HepG2 (cell line): ENCODE measurements around the gene PIAS1. TPM values are rescaled to one million over a fixed set of nuclear protein-coding genes. Genes with fewer than 3 reads are reported as not detected.
A peak's percentile ranks its signal among the peaks of the same experiment; 100 is the strongest.

ENCODE experiments used
- AGO2 ChIP-seq: fragments of 200-400 bp; formaldehyde crosslinking; optimal IDR thresholded peaks from 2 replicates; pipeline ENCODE3; 2017; ENCODE audit warnings: mild to moderate bottlenecking, low read depth, low read length, moderate library complexity
- ARHGAP35 ChIP-seq: sonication (generic); formaldehyde crosslinking; IDR thresholded peaks from 2 replicates; pipeline ENCODE4 v1.9.0; 2022; ENCODE audit warnings: mild to moderate bottlenecking, inconsistent platforms, moderate library complexity, missing genetic modification reagents, borderline replicate concordance
- BRCA1 ChIP-seq: sonication (generic); formaldehyde crosslinking; IDR thresholded peaks from 2 replicates; pipeline ENCODE4 v1.4.0; 2020; ENCODE audit warnings: missing genetic modification reagents
- E2F5 ChIP-seq: sonication (generic); formaldehyde crosslinking; conservative IDR thresholded peaks from 2 replicates; pipeline ENCODE4 v1.4.0; 2020; ENCODE audit warnings: missing genetic modification reagents
- ELF3 ChIP-seq: IDR thresholded peaks from 2 replicates; pipeline ENCODE4 v1.6.1; 2016; ENCODE audit warnings: missing genetic modification reagents, missing compliant biosample characterization
- HDAC1 ChIP-seq: sonication (generic); formaldehyde crosslinking; IDR thresholded peaks from 2 replicates; pipeline ENCODE4 v1.5.1; 2020; ENCODE audit warnings: mild to moderate bottlenecking, missing genetic modification reagents
- HMGA1 ChIP-seq: sonication (generic); formaldehyde crosslinking; conservative IDR thresholded peaks from 2 replicates; pipeline ENCODE4 v1.4.0; 2020; ENCODE audit warnings: missing genetic modification reagents
- IRF9 ChIP-seq: sonication (generic); formaldehyde crosslinking; IDR thresholded peaks from 2 replicates; pipeline ENCODE4 v1.8.0; 2022; ENCODE audit warnings: missing genetic modification reagents, mild to moderate bottlenecking, borderline replicate concordance
- KMT2A ChIP-seq: sonication (generic); formaldehyde crosslinking; IDR thresholded peaks from 2 replicates; pipeline ENCODE4 v1.4.0; 2020; ENCODE audit warnings: missing genetic modification reagents
- MEF2D ChIP-seq: sonication (generic); formaldehyde crosslinking; IDR thresholded peaks from 2 replicates; pipeline ENCODE4 v1.5.1; 2020; ENCODE audit warnings: mild to moderate bottlenecking, missing genetic modification reagents
- MYPOP ChIP-seq: sonication (generic); formaldehyde crosslinking; IDR thresholded peaks from 2 replicates; pipeline ENCODE4 v1.8.1; 2023; ENCODE audit warnings: mild to moderate bottlenecking, moderate library complexity, missing genetic modification reagents
- NFATC3 ChIP-seq: sonication (generic); formaldehyde crosslinking; IDR thresholded peaks from 2 replicates; pipeline ENCODE4 v1.5.1; 2020; ENCODE audit warnings: mild to moderate bottlenecking, missing genetic modification reagents
- NKX3-1 ChIP-seq: sonication (generic); formaldehyde crosslinking; IDR thresholded peaks from 2 replicates; pipeline ENCODE4 v1.5.0; 2020; ENCODE audit warnings: missing genetic modification reagents
- NR1H2 ChIP-seq: sonication (generic); formaldehyde crosslinking; IDR thresholded peaks from 2 replicates; pipeline ENCODE4 v1.8.1; 2022; ENCODE audit warnings: low read depth, missing genetic modification reagents, borderline replicate concordance
- PHF5A ChIP-seq: IDR thresholded peaks from one replicate; pipeline ENCODE4 v1.6.1; 2018; ENCODE audit warnings: low read depth, missing genetic modification reagents; ENCODE audit not compliant: unreplicated experiment
- PITX1 ChIP-seq: sonication (generic); formaldehyde crosslinking; IDR thresholded peaks from 2 replicates; pipeline ENCODE4 v1.5.1; 2020; ENCODE audit warnings: mild to moderate bottlenecking, missing genetic modification reagents
- PREB ChIP-seq: sonication (generic); formaldehyde crosslinking; IDR thresholded peaks from 2 replicates; pipeline ENCODE4 v1.4.0; 2020; ENCODE audit warnings: missing genetic modification reagents
- PTBP1 ChIP-seq: fragments of 200-400 bp; formaldehyde crosslinking; IDR thresholded peaks from 2 replicates; pipeline ENCODE4 v1.6.1; 2018; ENCODE audit warnings: low read length, low read depth; ENCODE audit not compliant: poor library complexity, severe bottlenecking
- RFX5 ChIP-seq: IDR thresholded peaks from 2 replicates; pipeline ENCODE4 v1.6.1; 2011; ENCODE audit warnings: low read depth, low read length, improper control_type of control experiment
- RXRA ChIP-seq: sonication (generic); formaldehyde crosslinking; IDR thresholded peaks from 2 replicates; pipeline ENCODE4 v1.5.1; 2020; ENCODE audit warnings: missing genetic modification reagents
- SETDB1 ChIP-seq: sonication (generic); formaldehyde crosslinking; IDR thresholded peaks from 2 replicates; pipeline ENCODE4 v1.5.1; 2020; ENCODE audit warnings: missing genetic modification reagents, mild to moderate bottlenecking, borderline replicate concordance
- SP2 ChIP-seq: sonication (generic); formaldehyde crosslinking; IDR thresholded peaks from 2 replicates; pipeline ENCODE4 v1.5.1; 2020; ENCODE audit warnings: mild to moderate bottlenecking, missing genetic modification reagents
- U2AF1 ChIP-seq: fragments of 200-400 bp; formaldehyde crosslinking; optimal IDR thresholded peaks from 2 replicates; pipeline ENCODE3; 2017; ENCODE audit warnings: mild to moderate bottlenecking, low read depth, low read length
- ZFP1 ChIP-seq: IDR thresholded peaks from 2 replicates; pipeline ENCODE4 v1.6.1; 2016
- ZNF292 ChIP-seq: sonication (generic); formaldehyde crosslinking; IDR thresholded peaks from 2 replicates; pipeline ENCODE4 v1.8.1; 2022; ENCODE audit warnings: mild to moderate bottlenecking, low read depth, missing genetic modification reagents, borderline replicate concordance
- ZNF547 ChIP-seq: sonication (generic); formaldehyde crosslinking; IDR thresholded peaks from 2 replicates; pipeline ENCODE4 v1.5.1; 2020; ENCODE audit warnings: mild to moderate bottlenecking, missing genetic modification reagents
- ZNF577 ChIP-seq: sonication (generic); formaldehyde crosslinking; IDR thresholded peaks from 2 replicates; pipeline ENCODE4 v1.4.0; 2020; ENCODE audit warnings: mild to moderate bottlenecking, low read depth, missing genetic modification reagents, borderline replicate concordance
- ZNF672 ChIP-seq: sonication (generic); formaldehyde crosslinking; IDR thresholded peaks from 2 replicates; pipeline ENCODE4 v1.8.1; 2022; ENCODE audit warnings: missing genetic modification reagents
- ZNF878 ChIP-seq: sonication (generic); formaldehyde crosslinking; IDR thresholded peaks from 2 replicates; pipeline ENCODE4 v1.8.1; 2023; ENCODE audit warnings: mild to moderate bottlenecking, missing genetic modification reagents, moderate library complexity
- polyA plus RNA-seq, 8 experiments: library from polyadenylated mRNA; depleted of rRNA in 3 of 8; stranded (reverse) in 7 of 8; unstranded in 1 of 8; fragments of >200 nt; fragmentation: Illumina TruSeq in 4 of 8; extraction: Trizol in 4 of 8; gene quantifications; 2 replicates each; pipeline versions ENCODE4 v1.2.1 to v1.2.3, GENCODE V29; 2011 to 2016; ENCODE audit warnings: low read depth in 4 of 8, missing spikeins in 1 of 8, mixed read lengths in 1 of 8; ENCODE audit not compliant: insufficient read depth in 1 of 8
- total RNA-seq, 5 experiments: library from RNA; depleted of rRNA; stranded (reverse); fragments of >200 nt; fragmentation: Illumina TruSeq; extraction: Trizol; gene quantifications; 2 replicates each; pipeline ENCODE4 v1.2.3, GENCODE V29; 2016; ENCODE audit warnings: low read depth in 1 of 5

The PIAS1 gene
- total and polyA plus RNA-seq, 2 of the 13 experiments (the other 11 are each of a cell fraction or from before 2014, with no cell fraction given): 20.7 to 33.7 TPM

- TF ChIP-seq E2F5 (CRISPR knock-in tag) (no peak), ZNF292 (CRISPR knock-in tag) (0 out of 2 replicates have a peak, but pooled peaks have one; percentile 10), BRCA1 (CRISPR knock-in tag) (no peak), ZNF577 (CRISPR knock-in tag) (no peak), PITX1 (CRISPR knock-in tag) (no peak; the same call in 1 of the 2 replicates), HDAC1 (CRISPR knock-in tag) (no peak; the same call in 1 of the 2 replicates), NFATC3 (CRISPR knock-in tag) (no peak), HMGA1 (CRISPR knock-in tag) (no peak), RFX5 (no peak), PHF5A (CRISPR knock-in tag) (no peak), ZNF878 (CRISPR knock-in tag) (0 out of 2 replicates have a peak, but pooled peaks have one; percentile 26), ARHGAP35 (CRISPR knock-in tag) (no peak; the same call in 1 of the 2 replicates), SP2 (CRISPR knock-in tag) (peak; percentile 46; the same call in 1 of the 2 replicates), AGO2 (peak; percentile 36), RXRA (no peak), SETDB1 (CRISPR knock-in tag) (no peak), MYPOP (CRISPR knock-in tag) (no peak; the same call in 1 of the 2 replicates), PREB (CRISPR knock-in tag) (no peak), PTBP1 (no peak), MEF2D (no peak), NKX3-1 (CRISPR knock-in tag) (no peak), U2AF1 (peak; percentile 9), ZNF547 (no peak), ZFP1 (CRISPR knock-in tag) (no peak), ZNF672 (CRISPR knock-in tag) (0 out of 2 replicates have a peak, but pooled peaks have one; percentile 16), NR1H2 (CRISPR knock-in tag) (no peak), ELF3 (CRISPR knock-in tag) (no peak), KMT2A (CRISPR knock-in tag) (peak; percentile 27; the same call in 1 of the 2 replicates), IRF9 (CRISPR knock-in tag) (no peak)
Measured at GRCh38 chr15:68228971-68229385, 174.9 kb downstream of the PIAS1 start (continued).
